GM18867 (cell line): ENCODE results near the gene CT45A2.
"Not testable (repeated sequence)": the region's sequence is repeated elsewhere in the genome, so short reads cannot be mapped to it uniquely, and the experiment has no call there.

Experiments used
- ATAC-seq: cut with Tn5 transposase; IDR thresholded peaks from one replicate; pipeline ENCODE4 v1.9.1; 2021; ENCODE audit warnings: mild to moderate bottlenecking, moderate library complexity; ENCODE audit not compliant: unreplicated experiment

Gene CT45A2

DNA sequence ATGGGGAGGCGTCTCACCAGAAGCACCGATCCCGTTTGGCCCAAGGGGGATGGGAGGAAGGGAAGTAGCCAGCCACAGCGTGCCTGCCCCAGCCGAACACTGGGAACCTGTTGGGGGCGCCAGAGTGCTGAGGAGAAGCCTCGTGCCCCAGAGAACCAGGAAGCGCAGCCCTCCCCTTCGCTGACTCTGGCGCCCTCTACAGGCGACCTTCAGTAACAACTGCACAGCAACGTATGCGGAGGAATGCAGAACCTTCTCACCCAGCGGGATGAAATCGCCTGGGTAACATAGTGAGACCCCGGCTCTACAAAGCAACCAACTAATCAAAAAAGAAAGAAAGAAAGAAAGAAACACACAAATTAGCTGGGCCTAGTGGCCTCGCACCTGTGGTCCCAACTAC is at the start of gene CT45A2:
Gene CT45A2, minus strand, starts transcription at position 101 of the 400 bp plus-strand sequence. CDS start 3,747 bp downstream, outside the sequence.
- not testable (repeated sequence) for ATAC-seq

DNA sequence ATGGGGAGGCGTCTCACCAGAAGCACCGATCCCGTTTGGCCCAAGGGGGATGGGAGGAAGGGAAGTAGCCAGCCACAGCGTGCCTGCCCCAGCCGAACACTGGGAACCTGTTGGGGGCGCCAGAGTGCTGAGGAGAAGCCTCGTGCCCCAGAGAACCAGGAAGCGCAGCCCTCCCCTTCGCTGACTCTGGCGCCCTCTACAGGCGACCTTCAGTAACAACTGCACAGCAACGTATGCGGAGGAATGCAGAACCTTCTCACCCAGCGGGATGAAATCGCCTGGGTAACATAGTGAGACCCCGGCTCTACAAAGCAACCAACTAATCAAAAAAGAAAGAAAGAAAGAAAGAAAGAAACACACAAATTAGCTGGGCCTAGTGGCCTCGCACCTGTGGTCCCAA is 34.6 kb upstream of the CT45A2 start, which contains the start of gene CT45A8:
Gene CT45A8, minus strand, starts transcription at position 101 of the 400 bp plus-strand sequence. CDS start 3,755 bp downstream, outside the sequence.
- not testable (repeated sequence) for ATAC-seq

DNA sequence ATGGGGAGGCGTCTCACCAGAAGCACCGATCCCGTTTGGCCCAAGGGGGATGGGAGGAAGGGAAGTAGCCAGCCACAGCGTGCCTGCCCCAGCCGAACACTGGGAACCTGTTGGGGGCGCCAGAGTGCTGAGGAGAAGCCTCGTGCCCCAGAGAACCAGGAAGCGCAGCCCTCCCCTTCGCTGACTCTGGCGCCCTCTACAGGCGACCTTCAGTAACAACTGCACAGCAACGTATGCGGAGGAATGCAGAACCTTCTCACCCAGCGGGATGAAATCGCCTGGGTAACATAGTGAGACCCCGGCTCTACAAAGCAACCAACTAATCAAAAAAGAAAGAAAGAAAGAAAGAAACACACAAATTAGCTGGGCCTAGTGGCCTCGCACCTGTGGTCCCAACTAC is 17.4 kb upstream of the CT45A2 start, which contains the start of gene CT45A7:
Gene CT45A7, minus strand, starts transcription at position 101 of the 400 bp plus-strand sequence. CDS start 3,747 bp downstream, outside the sequence.
- ATAC-seq, result not testable (repeated sequence)

GRCh38 chrX:135802687-135803086 is 17.1 kb downstream of the CT45A2 start, which contains the start of gene CT45A6:
CT45A6 (minus strand) TSS chrX:135802787; CDS start chrX:135798993, 3,794 bp downstream.
- ATAC-seq, result not testable (repeated sequence)

DNA sequence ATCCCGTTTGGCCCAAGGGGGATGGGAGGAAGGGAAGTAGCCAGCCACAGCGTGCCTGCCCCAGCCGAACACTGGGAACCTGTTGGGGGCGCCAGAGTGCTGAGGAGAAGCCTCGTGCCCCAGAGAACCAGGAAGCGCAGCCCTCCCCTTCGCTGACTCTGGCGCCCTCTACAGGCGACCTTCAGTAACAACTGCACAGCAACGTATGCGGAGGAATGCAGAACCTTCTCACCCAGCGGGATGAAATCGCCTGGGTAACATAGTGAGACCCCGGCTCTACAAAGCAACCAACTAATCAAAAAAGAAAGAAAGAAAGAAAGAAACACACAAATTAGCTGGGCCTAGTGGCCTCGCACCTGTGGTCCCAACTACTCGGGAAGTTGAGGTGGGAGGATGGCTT is 34.4 kb downstream of the CT45A2 start, which contains the start of gene CT45A5:
Gene CT45A5, minus strand, starts transcription at position 101 of the 400 bp plus-strand sequence. CDS start 3,774 bp downstream, outside the sequence.
- not testable (repeated sequence) for ATAC-seq

GRCh38 chrX:135768091-135768490 is 51.7 kb downstream of the CT45A2 start, which contains the start of gene CT45A3:
CT45A3 (minus strand) TSS chrX:135768191; CDS start chrX:135764444, 3,747 bp downstream.
- not testable (repeated sequence) for ATAC-seq
